HTERT RPE-1 (cell line): ENCODE measurements around the gene ZNF888.
"Not testable (repeated sequence)": the region's sequence is repeated elsewhere in the genome, so short reads cannot be mapped to it uniquely, and the experiment has no call there.

Experiments used
- in situ Hi-C: fragments of 300-500 bp; cut with MboI; formaldehyde crosslinking; loops from 4 replicates; pipeline ENCODE4 v1.14.3; 2020; ENCODE audit warnings: low sequenced_read_pairs

ZNF888 gene

DNA sequence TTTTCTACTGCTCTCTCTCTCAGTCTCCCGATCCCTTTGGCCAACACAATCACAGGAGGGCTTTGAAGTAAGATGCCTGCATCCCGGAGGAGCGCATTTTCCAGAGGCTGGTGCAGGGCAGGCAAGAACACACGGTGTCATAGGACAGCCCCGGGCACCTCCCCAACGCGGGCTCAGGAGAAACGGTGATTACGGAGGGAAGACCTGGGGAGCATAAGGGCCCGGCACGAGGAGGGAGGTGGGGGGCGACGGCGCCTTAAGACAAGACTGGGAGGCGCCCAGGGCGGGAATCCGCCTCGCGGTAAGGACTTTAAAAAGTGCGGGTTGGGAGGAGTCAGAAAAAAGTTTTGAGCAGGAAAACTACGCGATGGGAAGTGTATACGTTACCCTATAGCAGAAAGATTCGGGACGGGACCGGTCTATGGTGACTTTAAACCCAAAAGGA is 18.7 kb upstream of the ZNF888 start:
- in situ Hi-C loops, result no loop called here

DNA sequence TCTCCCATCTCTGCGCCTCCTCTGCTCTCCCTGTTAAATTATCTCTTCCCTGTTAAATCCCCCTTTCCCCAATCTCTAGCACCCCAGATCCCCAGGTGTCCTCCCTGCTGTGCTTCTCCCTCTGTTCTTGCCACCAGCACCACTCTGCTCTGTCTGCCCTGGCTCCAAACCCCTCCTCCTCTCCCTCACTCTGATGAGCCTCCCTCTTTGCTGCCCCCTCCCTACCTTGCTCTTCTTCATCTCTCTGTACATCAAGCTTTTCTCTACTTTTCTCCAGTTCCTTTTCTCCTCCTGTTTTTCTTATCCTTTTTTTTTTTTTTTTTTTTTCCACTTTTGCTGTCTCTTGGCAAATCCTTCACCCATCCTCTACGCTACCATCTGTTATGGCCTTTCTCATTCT is 18.3 kb upstream of the ZNF888 start:
- in situ Hi-C loops, result not testable (repeated sequence)

DNA sequence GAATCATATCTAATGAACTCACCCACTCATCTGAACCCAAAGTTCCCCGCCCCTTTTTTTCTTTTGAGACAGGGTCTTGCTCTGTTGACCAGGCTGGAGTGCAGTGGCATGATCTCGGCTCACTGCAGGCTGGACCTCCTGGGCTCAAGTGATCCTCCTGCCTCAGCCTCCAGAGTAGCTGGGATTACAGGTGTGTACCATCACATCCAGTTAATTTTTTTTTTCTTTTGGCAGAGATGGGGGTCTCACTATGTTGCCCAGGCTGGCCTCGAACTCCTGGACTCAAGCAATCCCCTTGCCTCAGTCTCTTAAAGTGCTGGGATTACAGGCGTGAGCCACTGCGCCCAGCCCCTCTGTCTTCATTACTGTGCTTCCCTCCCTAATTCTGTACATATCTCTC is 17.7 kb upstream of the ZNF888 start:
- in situ Hi-C loops, result not testable (repeated sequence)

DNA sequence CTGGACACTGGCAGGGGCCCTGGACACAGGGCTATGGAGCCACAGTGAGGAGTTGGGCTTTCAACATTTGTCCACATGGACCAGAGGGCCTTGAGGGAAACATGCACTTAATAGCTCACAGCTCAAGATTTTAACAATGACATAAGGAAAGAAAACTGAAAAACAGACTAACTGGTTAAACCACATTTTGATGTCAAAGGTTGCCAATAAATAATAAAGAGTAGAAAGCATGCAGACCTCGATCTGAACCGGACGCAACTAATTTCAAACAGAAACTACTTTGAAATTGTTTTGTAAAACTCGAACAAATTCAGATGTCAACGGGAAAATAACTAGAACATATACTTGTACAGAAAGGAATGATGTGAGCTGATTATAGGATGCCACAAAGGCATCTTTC is 15.5 kb upstream of the ZNF888 start:
- in situ Hi-C loops, result no loop called here

DNA sequence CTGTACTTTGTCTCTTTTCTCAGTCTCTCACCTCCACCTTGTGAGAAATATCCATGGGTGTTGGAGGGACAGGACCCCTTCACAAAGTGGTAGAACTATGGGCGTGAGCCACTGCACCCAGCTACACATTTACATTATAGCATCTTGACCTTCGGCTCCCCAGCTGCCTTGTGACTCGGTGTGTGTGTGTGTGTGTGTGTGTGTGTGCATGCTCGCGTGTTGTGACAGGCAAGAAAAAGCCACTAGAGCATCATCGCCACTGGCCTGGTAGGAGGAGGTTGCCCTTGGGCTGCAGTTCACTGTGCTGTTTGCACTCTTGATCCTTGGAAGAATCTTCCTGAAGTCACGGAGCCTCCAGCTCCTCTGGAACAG is 13.7 kb upstream of the ZNF888 start:
- in situ Hi-C loops, result no loop called here

DNA sequence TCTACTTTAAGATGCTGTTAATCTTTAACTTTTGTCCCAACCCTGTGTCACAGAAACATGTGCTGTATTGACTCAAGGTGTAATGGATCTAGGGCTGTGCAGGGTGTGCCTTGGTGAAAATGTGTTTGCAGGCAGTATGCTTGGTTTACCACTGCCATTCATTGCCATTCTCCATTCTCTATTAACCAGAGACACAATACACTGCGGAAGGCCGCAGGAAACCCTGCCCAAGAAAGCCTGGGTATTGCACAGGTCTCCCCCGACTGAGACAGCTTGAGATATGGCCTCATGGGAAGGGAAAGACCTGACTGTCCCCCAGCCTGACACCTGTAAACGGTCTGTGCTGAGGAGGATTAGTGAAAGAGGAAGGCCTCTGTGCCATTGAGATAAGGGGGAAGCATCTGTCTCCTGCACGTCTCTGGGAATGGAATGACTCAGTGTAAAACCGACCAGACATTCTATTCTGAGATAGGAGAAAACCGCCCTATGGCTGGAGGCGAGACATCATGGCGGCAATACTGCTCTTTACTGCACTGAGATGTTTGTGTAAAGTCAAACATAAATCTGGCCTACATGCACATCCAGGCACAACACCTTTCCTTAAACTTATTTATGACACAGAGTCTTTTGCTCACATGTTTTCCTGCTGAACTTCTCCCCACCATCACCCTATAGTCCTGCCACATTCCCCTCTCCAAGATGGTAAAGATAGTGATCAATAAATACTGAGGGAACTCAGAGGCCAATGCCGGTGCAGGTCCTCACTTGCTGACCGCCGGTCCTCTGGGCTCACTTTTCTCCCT is 13.1 kb upstream of the ZNF888 start:
- in situ Hi-C loops, result no loop called here

DNA sequence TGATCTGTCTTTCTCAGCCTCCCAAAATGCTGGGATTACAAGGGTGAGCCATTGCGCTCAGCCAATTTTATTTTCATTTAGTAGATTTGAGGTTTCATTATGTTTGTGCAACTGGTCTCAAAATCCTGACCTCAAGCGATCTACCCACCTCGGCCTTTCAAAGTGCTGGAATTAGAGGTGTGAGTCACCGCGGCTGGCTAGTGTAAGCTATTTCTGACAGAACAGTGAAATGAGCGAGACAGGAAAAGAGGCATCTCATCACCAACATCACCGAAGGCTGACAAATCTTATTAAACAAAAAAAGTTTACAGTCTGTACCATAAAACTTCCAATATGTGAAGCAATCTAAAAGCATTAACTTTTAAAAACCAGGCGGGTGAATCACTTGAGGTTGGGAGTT is 12.2 kb upstream of the ZNF888 start:
- in situ Hi-C loops, result no loop called here

DNA sequence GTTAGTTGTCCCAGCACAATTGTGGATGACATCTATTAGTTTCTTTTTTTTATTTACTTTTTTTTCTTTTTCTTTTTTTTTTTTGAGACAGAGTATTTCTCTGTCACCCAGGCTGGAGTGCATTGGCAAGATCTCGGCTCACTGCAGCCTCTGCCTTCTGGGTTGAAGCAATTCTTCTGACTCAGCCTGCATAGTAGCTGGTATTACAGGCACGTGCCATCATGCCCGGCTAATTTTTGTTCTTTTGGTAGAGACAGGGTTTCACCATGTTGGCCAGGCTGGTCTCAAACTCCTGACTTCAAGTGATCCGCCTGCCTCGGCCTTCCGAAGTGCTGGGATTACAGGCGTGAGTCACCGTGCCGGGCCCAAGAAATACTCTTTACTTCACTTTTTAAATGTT is 1.4 kb upstream of the ZNF888 start:
- in situ Hi-C loops, result not testable (repeated sequence)

DNA sequence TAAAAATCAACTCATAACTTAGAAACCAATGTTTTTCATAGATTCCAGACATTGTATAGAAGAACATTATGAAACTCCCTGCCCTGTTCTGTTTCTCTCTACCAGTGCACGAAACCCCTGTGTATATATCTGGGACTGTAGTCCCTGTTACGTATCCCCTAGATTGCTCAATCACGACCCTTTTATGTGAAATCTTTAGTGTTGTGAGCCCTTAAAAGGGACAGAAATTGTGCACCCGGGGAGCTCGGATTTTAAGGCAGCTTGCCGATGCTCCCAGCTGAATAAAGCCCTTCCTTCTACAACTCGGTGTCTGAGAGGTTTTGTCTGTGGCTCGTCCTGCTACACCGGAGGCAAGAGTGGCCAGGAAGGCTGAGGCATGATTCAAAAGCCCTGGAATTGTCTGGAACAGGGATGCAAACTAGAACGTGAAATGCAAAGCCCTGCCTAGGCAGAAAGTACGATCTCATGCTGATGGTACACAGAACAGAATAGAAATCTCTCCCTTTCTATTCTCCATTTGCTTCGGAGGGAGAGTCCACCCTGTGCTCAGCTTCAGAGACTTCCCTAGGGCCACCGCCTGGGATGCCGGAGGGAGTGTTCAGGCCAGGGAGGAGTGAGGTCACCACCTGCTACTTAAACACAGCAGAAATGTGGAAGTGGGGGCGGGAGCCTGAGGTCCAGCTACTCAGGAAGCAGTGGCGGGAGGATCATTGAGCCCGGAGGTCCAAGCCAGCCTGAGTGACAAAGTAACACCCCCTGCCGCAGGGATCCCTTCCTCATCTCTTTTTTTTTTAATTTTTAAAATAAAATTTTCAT is 758 bp upstream of the ZNF888 start:
- in situ Hi-C loops, result no loop called here

DNA sequence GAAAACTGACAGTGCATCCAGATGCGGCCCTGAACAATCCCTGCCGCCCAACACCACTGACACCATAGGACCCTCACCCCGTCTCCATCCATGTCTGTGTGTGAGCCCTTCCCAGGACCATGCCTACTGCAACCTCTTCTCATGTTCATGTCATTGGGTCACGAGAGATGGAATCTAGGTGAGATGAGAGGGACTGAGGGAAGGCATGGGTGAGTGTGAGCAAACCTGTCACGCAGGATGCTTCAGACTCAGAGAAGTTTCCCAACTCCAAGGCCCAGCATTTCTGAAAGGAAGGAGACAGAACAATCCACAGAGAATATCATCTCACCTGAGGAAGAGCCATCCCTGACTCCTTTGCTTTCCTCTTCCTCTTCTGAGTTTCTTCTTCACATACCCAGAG is 5.7 kb downstream of the ZNF888 start:
- in situ Hi-C loops, result no loop called here

DNA sequence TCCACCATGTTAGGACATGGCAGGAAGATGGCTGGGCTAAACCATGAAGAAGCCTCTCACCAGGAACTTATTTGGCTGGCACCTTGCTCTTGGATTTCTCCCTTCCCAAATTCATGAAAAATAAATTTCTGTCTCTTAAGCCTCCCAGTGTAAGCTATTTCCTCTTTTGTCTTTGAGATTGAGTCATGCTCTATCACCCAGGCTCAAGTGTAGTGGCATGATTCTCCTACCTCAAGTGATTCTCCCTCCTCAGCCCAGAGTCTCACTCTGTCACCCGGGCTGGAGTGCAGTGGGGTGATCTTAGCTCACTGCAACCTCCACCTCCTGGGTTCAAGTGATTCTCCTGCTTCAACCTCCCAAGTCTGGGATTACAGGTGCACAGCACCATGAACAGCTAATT is 12.6 kb downstream of the ZNF888 start:
- in situ Hi-C loops, result no loop called here

DNA sequence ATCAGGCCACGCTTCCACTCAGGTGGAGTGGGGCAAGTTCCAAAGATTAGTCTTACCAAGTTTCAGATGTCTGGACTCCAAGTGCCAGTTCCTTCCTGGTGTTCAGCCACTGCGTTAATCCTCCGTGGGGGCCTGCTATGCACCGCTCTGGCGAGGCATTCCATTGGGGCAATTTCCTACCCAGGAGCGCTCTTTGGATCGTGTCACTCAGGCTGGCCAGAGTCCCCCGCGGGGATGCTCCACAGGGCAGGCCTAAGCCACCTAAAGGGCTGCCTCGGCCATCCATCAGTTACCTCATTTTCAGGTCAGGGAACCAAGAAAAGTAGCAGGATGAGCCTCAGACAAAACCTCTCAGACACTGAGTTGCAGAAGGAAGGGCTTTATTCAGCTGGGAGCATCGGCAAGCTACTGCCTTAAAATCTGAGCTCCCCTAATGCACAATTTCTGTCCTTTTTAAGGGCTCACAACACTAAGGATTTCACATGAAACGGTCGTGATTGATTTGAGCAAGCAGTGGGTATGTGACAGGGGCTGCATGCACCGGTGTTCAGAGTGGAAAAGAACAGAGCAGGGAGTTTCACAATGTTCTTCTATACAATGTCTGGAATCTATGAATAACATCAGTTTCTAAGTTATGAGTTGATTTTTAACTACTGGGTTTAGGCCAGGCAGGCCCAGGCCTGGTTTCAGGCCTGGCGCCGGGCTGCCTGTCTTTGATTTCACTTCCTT is 19.0 kb downstream of the ZNF888 start:
- in situ Hi-C loops, result not testable (repeated sequence)

DNA sequence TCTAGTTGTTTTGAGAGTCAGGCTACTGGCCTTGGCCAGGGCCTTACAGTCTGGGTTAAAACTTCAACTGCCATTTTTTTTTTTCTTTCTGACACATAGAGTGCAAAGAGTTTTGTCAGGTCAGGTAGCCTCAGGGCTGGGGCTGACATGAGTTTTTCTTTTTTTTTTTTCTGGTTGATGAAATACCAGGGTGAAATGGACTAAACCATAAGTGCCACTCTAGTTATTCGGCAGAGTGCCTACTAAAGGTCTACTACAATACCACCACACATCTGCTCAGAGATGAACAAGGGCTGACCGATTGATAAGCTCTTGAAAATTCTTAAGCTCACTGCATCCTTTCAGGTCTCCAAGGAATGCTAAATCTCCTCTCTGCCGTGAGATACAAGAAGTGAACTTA is 21.4 kb downstream of the ZNF888 start:
- in situ Hi-C loops, result no loop called here

DNA sequence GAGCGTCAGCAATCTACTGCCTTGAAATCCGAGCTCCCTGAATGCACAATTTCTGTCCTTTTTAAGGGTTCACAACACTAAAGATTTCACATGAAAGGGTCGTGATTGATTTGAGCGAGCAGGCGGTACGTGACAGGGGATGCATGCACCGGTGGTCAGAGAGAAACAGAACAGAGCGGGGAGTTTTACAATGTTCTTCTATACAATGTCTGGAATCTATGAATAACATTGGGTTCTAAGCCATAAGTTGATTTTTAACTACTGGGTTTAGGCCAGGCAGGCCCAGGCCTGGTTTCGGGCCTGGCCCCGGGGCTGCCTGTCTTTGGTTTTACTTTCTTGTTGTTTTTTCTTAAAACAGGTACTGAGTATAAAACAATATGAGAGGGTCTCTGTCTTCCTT is 24.6 kb downstream of the ZNF888 start:
- in situ Hi-C loops, result not testable (repeated sequence)

DNA sequence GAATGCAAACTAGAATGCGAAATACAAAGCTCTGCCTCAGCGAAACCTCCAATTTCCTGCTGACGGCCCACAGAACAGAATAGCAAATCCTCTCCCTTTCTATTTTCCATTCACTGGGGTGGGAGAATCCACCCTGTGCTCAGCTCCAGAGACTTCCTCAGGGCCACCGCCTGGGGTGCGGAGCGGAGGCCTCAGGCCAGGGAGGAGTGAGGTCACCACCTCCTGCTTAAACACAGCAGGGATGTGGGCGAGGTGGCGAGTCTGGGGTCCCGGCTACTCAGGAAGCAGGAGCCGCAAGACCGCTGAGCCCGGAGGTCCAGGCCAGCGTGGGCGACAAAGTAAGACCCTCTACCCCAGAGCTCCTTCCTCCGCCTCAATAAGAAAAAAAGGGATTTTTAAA is 25.1 kb downstream of the ZNF888 start:
- in situ Hi-C loops, result no loop called here

DNA sequence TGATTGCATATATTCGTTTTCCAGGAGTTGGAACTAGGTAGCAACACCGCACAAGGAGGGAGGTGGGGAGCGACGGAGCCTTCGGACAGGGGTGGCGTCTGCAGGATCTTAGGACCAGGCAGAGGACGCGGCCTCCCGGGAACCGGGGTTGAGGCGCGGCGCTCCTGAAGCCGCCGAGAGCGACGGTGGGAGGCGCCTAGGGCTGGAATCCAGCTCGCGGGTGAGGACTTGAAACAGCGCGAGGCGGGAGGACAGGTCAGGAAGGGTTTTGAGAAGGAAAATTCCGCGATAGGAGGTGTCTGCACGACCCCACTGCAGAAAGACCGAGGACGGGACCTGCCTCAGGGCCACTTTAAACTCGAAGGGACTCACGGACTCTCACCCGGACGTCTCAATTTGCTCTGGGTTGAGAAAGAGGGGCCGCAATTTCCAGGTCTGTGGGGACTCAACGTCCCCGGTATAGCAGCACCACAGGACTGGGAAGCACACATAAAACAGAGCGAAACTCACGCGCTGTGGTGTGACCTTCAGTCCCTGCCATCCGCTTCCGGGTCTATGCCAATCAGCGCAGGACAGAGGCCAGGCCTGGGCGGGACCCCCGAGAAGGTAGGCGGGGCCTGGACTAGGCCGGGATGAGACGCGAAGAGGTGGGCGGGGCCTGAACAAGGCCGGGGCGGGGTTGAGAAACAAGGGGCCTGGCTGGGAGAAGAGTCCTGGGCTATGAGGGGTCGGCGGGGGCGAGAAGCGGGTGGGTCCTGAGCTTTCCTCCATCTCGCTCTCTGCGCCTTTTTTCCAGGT is 25.9 kb downstream of the ZNF888 start, which contains the start of gene ZNF320:
Gene ZNF320 (minus strand): TSS at position 498 of the 798 bp plus-strand sequence. CDS start 7,380 bp downstream, outside the sequence.
- in situ Hi-C loops, result no loop called here

DNA sequence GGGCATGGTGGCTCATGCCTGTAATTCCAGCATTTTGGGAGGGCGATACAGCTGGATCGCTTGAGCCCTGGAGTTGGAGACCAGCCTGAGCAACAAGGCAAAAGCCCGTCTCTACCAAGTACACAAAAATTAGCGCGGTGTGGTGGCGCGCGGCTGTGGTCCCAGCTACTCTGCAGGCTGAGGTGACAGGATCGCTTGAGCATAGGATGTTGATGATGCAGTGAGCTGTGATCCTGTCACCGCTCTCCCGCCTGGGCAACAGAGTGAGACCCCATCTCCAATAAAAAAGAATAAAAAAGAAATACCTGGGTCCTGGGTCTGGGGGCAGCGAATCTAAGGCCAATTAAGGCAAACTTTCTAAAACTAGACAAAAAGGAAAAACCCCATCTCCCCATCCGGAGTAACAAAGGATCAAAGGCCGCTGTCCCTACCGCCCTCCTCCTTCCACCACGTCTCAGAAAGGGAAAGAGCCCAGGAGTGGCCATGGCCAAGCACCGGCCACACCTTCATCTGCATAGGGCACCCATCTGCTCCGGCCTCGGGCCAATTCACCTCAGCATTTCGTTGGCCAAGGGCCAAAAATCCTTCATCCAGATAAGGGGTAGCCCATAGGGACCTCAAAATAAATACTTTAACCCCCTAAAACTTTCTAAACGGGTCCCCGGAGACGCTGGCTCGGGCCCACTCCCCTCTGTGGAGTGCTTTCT is 26.6 kb downstream of the ZNF888 start:
- in situ Hi-C loops, result no loop called here

DNA sequence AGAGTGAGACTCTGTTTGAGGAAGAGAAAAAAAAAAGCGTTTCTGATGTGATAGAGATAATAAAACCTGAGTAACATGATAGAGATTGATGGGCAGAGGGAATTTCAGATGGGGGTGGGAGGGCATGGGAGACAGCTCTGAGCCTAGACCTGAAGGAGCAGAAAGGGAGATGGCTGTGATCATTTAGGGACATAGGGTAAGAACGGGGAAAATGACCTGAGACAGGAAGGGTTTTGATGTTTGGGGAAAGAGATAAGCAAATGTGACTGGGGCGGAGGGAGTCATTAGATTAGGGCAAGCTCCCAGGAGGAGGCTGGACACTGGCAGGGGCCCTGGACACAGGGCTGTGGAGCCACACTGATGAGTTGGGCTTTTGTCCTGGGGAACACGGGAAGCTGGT is 31.9 kb downstream of the ZNF888 start:
- in situ Hi-C loops, result no loop called here

DNA sequence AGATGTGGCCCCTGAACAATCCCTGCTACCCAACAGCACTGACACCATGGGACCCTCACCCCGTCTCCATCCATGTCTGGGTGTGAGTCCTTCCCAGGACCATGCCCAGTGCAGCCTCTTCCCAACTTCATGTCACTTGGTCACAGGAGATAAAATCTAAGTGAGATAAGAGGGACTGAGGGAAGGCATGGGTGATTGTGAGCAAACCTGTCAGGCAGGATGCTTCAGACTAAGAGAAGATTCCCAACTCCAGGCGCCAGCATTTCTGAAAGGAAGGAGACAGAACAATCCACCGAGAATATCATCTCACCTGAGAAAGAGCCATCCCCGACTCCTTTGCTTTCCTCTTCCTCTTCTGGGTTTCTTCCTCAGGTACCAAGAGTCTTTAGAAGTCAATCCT is 33.3 kb downstream of the ZNF888 start:
- in situ Hi-C loops, result no loop called here

DNA sequence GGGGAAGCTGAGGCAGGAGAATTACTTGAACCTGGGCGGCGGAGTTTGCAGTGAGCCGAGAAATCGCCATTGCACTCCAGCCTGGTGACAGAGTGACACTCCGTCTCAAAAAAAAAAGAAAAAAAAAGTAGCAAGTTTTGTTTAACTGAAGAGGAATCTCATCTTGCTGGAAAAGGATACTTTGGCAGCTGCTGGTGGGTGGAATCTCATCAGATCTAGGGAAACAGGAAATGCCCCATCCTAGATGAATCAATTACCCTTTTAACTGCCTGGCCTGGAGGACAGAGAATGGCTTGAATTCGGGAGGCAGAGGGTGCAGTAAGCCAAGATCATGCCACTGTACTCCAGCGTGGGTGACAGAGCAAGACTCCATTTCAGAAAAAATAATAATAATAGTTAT is 34.2 kb downstream of the ZNF888 start:
- in situ Hi-C loops, result no loop called here
